B cell (primary cell): ENCODE data around the gene RBM19. TPM values are rescaled to one million over a fixed set of nuclear protein-coding genes. Genes with fewer than 3 reads are reported as not detected.

Experiments used
- ATAC-seq: fragments of 200-7000 bp; cut with Tn5 transposase; one replicate; pipeline ENCODE4 v1.10.0; 2021; ENCODE audit warnings: low read depth, mild to moderate bottlenecking, moderate number of reproducible peaks, moderate library complexity
- CTCF ChIA-PET: fragments of 350-600 bp; sonication (Branson Sonifier 250); formaldehyde crosslinking; loops from one replicate; lab custom pipeline; 2021; ENCODE audit warnings: antibody characterized with exemption, inconsistent platforms; lab: Charles Lee
- POLR2A ChIA-PET: fragments of 350-600 bp; sonication (Branson Sonifier 250); formaldehyde crosslinking; loops from one replicate; lab custom pipeline; 2021; ENCODE audit warnings: antibody characterized with exemption; lab: Charles Lee
- DNase-seq: peaks from one replicate; pipeline ENCODE4 v3.0.0; 2013
- H2AFZ ChIP-seq: 2 replicates; pipeline ENCODE4 v1.6.1; 2012; ENCODE audit warnings: mild to moderate bottlenecking, low read depth, low read length; ENCODE audit not compliant: insufficient read depth, poor library complexity, severe bottlenecking
- H3K27ac ChIP-seq, 2 donors: 1 replicate in 1 of 2; 2 replicates in 1 of 2; pipeline ENCODE4 v1.5.1; 2012 to 2013; ENCODE audit warnings: low read length in 2 of 2, mild to moderate bottlenecking in 2 of 2, moderate library complexity in 1 of 2
- H3K27me3 ChIP-seq, 4 experiments: fragments of 200-600 bp in 1 of 4; sonication (generic) in 1 of 4; replicated peaks in 1 of 4; 1 replicate in 2 of 4; 2 replicates in 2 of 4; pipeline versions ENCODE4 v1.6.1 to v1.7.0; 2013 to 2016; ENCODE audit warnings: low read length in 3 of 4, mild to moderate bottlenecking in 2 of 4, mixed read lengths in 1 of 4, moderate library complexity in 1 of 4; ENCODE audit not compliant: insufficient read depth in 4 of 4, control insufficient read depth in 3 of 4; ENCODE audit errors: control extremely low read depth in 1 of 4
- H3K36me3 ChIP-seq, 2 experiments: replicated peaks in 1 of 2; 1 replicate in 1 of 2; 2 replicates in 1 of 2; pipeline versions ENCODE4 v1.6.1 to v1.7.1; 2013; ENCODE audit warnings: low read length in 1 of 2; ENCODE audit not compliant: insufficient read depth in 2 of 2, control insufficient read depth in 1 of 2; ENCODE audit errors: control extremely low read depth in 1 of 2, extremely low read depth in 1 of 2
- H3K4me1 ChIP-seq, 2 donors: fragments of 200-600 bp in 1 of 2; sonication (generic) in 1 of 2; 1 replicate in 1 of 2; 2 replicates in 1 of 2; pipeline versions ENCODE4 v1.5.1 to v1.6.1; 2013 to 2017; ENCODE audit warnings: low read length in 2 of 2; ENCODE audit not compliant: control insufficient read depth in 2 of 2, insufficient read depth in 2 of 2
- H3K4me2 ChIP-seq: replicated peaks from 2 replicates; pipeline ENCODE3; 2012; ENCODE audit warnings: mild to moderate bottlenecking, low read depth, low read length; ENCODE audit not compliant: poor library complexity, severe bottlenecking
- H3K4me3 ChIP-seq, 5 experiments: fragments of 200-600 bp in 1 of 5; sonication (generic) in 1 of 5; 1 replicate in 3 of 5; 2 replicates in 2 of 5; pipeline versions ENCODE4 v1.5.1 to v1.7.0; 2011 to 2016; ENCODE audit warnings: low read length in 4 of 5, mild to moderate bottlenecking in 4 of 5, low read depth in 2 of 5, control low read depth in 1 of 5, moderate library complexity in 1 of 5; ENCODE audit not compliant: insufficient read depth in 1 of 5; ENCODE audit errors: control extremely low read depth in 1 of 5, extremely low read depth in 1 of 5
- H3K79me2 ChIP-seq: fragments of 200-600 bp; sonication (generic); one replicate; pipeline ENCODE4 v1.6.0; 2016; ENCODE audit warnings: low read length; ENCODE audit not compliant: control insufficient read depth, insufficient read depth
- H3K9ac ChIP-seq: fragments of 200-600 bp; sonication (generic); 2 replicates; pipeline ENCODE4 v1.6.1; 2017; ENCODE audit warnings: mild to moderate bottlenecking, low read length, moderate library complexity
- H3K9me3 ChIP-seq, 3 donors: one replicate each; pipeline versions ENCODE4 v1.6.1 to v1.7.1; 2013; ENCODE audit warnings: low read length in 2 of 3; ENCODE audit not compliant: control insufficient read depth in 2 of 3, insufficient read depth in 1 of 3; ENCODE audit errors: control extremely low read depth in 1 of 3
- H4K20me1 ChIP-seq: 2 replicates; pipeline ENCODE4 v1.6.0; 2012; ENCODE audit warnings: mild to moderate bottlenecking, low read length; ENCODE audit not compliant: insufficient read depth, control insufficient read depth, poor library complexity, severe bottlenecking
- H3K27ac Mint-ChIP-seq: one replicate; pipeline ENCODE4 v1.8.0; 2021; ENCODE audit warnings: mixed read lengths
- H3K27me3 Mint-ChIP-seq: one replicate; pipeline ENCODE4 v1.8.0; 2021; ENCODE audit warnings: mixed read lengths
- H3K4me1 Mint-ChIP-seq: one replicate; pipeline ENCODE4 v1.8.0; 2021; ENCODE audit warnings: mixed read lengths
- H3K4me3 Mint-ChIP-seq: one replicate; pipeline ENCODE4 v1.8.0; 2021; ENCODE audit warnings: mixed read lengths
- H3K9me3 Mint-ChIP-seq: one replicate; pipeline ENCODE4 v1.8.0; 2022; ENCODE audit warnings: mixed read lengths; ENCODE audit not compliant: insufficient read depth
- CTCF ChIP-seq: fragments of 200-600 bp; IDR thresholded peaks from one replicate; pipeline ENCODE4 v1.8.0; 2022; ENCODE audit warnings: antibody characterized with exemption, mild to moderate bottlenecking
- EZH2 ChIP-seq: IDR thresholded peaks from 2 replicates; pipeline ENCODE4 v1.6.1; 2012; ENCODE audit warnings: borderline replicate concordance, low read depth, mild to moderate bottlenecking, moderate library complexity, low read length; ENCODE audit not compliant: insufficient read depth, poor library complexity, severe bottlenecking
- WGBS: methylation state at CpG from one replicate; pipeline ENCODE4 v1.1.5; 2013; ENCODE audit warnings: missing lambda C conversion rate; ENCODE audit not compliant: insufficient coverage; 5-methylcytosine and 5-hydroxymethylcytosine counted together
- intact Hi-C: fragments of 100-400 bp; cut with micrococcal nuclease; formaldehyde crosslinking; loops from one replicate; pipeline ENCODE4 v1.10.0; 2022
- polyA plus RNA-seq: library from polyadenylated mRNA; depleted of rRNA; stranded (reverse); fragments of >200 nt; gene quantifications from 2 replicates; pipeline ENCODE4 v1.2.3, GENCODE V29; 2012
- total RNA-seq, 2 donors: library from RNA; stranded (reverse); fragments of 120-200 nt in 1 of 2; gene quantifications; 1 replicate in 1 of 2; 2 replicates in 1 of 2; pipeline versions ENCODE4 v1.2.3 to v1.2.4, GENCODE V29; 2013 to 2022

Gene RBM19
- total and polyA plus RNA-seq, 2 donors (not counting 1 experiment from before 2014, with no cell fraction given): 43.1 to 90.0 TPM

- WGBS: 50% methylated on average over 1 of the region's 1 CpG
- Histone ChIP-seq H3K27me3 (no peaks in the 10 kb centered on the region), H3K9ac (no peak overlapping the region), H3K27ac (no peak overlapping the region), H3K4me1 (peaks cover 14 to 18% of the 10 kb centered on the region in 2 donors), H4K20me1 (no peaks in the 10 kb centered on the region), H2AFZ (no peak overlapping the region), H3K9me3 (no peaks in the 10 kb centered on the region), H3K79me2 (peaks cover 39% of the 10 kb centered on the region), H3K4me2 (no peak overlapping the region), H3K36me3 (peaks cover 0 to 55% of the 10 kb centered on the region in 2 experiments), H3K4me3 (no peak overlapping the region)
- Mint-ChIP-seq H3K4me1 (peaks cover 33% of the 10 kb centered on the region), H3K27me3 (no peaks in the 10 kb centered on the region), H3K4me3 (no peak overlapping the region), H3K9me3 (no peaks in the 10 kb centered on the region), H3K27ac (no peak overlapping the region)
- CTCF ChIA-PET: no interaction called here
- intact Hi-C loops: no loop called here
- POLR2A ChIA-PET: no interaction called here
- TF ChIP-seq CTCF: no peak
- no peak for TF ChIP-seq EZH2
- DNase-seq: no peak
- no peak for ATAC-seq
Observed at GRCh38 chr12:113962733-113963132, 3.4 kb downstream of the RBM19 start.

- Mint-ChIP-seq H3K4me3 (no peak overlapping the region), H3K9me3 (no peaks in the 10 kb centered on the region), H3K27me3 (no peaks in the 10 kb centered on the region), H3K4me1 (peaks cover 30% of the 10 kb centered on the region), H3K27ac (peak overlapping the region; percentile 85)
- peaks cover 0 to 58% of the 10 kb centered on the region in 2 experiments for H3K36me3 ChIP-seq
- CTCF ChIA-PET: no interaction called here
- peaks cover 13 to 18% of the 10 kb centered on the region in 2 donors for H3K4me1 ChIP-seq
- DNase-seq (no peak), ATAC-seq (no peak)
- H4K20me1 ChIP-seq: no peaks in the 10 kb centered on the region
- intact Hi-C loops: no loop called here
- no peak overlapping the region for H3K4me2 ChIP-seq
- H3K9me3 ChIP-seq: no peaks in the 10 kb centered on the region
- peaks cover 38% of the 10 kb centered on the region for H3K79me2 ChIP-seq
- no peak overlapping the region for H3K27ac ChIP-seq
- POLR2A ChIA-PET: no interaction called here
- no peak overlapping the region for H2AFZ ChIP-seq
- H3K4me3 ChIP-seq: no peak overlapping the region
- TF ChIP-seq EZH2 (no peak), CTCF (no peak)
- WGBS: 80% methylated on average over 14 of the region's 16 CpGs
- H3K27me3 ChIP-seq: no peaks in the 10 kb centered on the region
- no peak overlapping the region for H3K9ac ChIP-seq
Observed at GRCh38 chr12:113961921-113962710, 4.0 kb downstream of the RBM19 start.
